HEK293 (cell line): Measurements from ENCODE around the gene VEPH1.

Source experiments
- CTCF ChIA-PET: fragments of 350-600 bp; formaldehyde crosslinking; extraction: SDS; loops from one replicate; lab custom pipeline; 2021; ENCODE audit warnings: antibody characterized with exemption; lab: Yijun Ruan, JAX
- POLR2A ChIA-PET: fragments of 300-600 bp; formaldehyde crosslinking; extraction: SDS; loops from one replicate; lab custom pipeline; 2020; ENCODE audit warnings: antibody characterized with exemption, inconsistent platforms; lab: Yijun Ruan, JAX
- H3K27ac ChIP-seq: fragments of 200-500 bp; sonication (Bioruptor generic); 2 replicates; pipeline ENCODE4 v1.5.1; 2014; ENCODE audit warnings: low read depth, low read length, control low read depth, inconsistent platforms; ENCODE audit errors: extremely low read depth
- H3K36me3 ChIP-seq, 2 experiments: fragments of 200-500 bp in 1 of 2; sonication (Bioruptor generic) in 1 of 2; 1 replicate in 1 of 2; 2 replicates in 1 of 2; pipeline ENCODE4 v1.5.1; 2014 to 2017; ENCODE audit warnings: inconsistent platforms in 2 of 2, low read length in 2 of 2; ENCODE audit not compliant: control insufficient read depth in 2 of 2, insufficient read depth in 1 of 2
- H3K4me1 ChIP-seq: fragments of 200-500 bp; sonication (Bioruptor generic); 2 replicates; pipeline ENCODE4 v1.5.1; 2014; ENCODE audit warnings: mild to moderate bottlenecking, low read length, inconsistent platforms; ENCODE audit not compliant: control insufficient read depth, insufficient read depth
- H3K4me3 ChIP-seq: 2 replicates; pipeline ENCODE4 v1.5.1; 2011; ENCODE audit warnings: low read depth, mild to moderate bottlenecking, control low read depth, low read length, moderate library complexity
- H3K9me3 ChIP-seq: fragments of 200-500 bp; sonication (Bioruptor generic); 2 replicates; pipeline ENCODE4 v1.5.1; 2014; ENCODE audit warnings: low read depth, low read length, inconsistent platforms; ENCODE audit not compliant: control insufficient read depth, insufficient read depth
- AEBP2 ChIP-seq: fragments of 450-650 bp; formaldehyde crosslinking; IDR thresholded peaks from 2 replicates; pipeline ENCODE4 v1.5.1; 2016; ENCODE audit warnings: missing biosample characterization, missing genetic modification characterization, borderline replicate concordance
- GLI2 ChIP-seq: fragments of 450-650 bp; formaldehyde crosslinking; IDR thresholded peaks from 2 replicates; pipeline ENCODE4; 2017; ENCODE audit warnings: missing biosample characterization, missing genetic modification characterization, low read depth, borderline replicate concordance
- GLI4 ChIP-seq: fragments of 450-650 bp; formaldehyde crosslinking; IDR thresholded peaks from 2 replicates; pipeline ENCODE4 v1.5.1; 2016; ENCODE audit warnings: missing biosample characterization, missing genetic modification characterization
- KLF9 ChIP-seq: fragments of 450-650 bp; formaldehyde crosslinking; IDR thresholded peaks from 2 replicates; pipeline ENCODE4 v1.5.1; 2016; ENCODE audit warnings: missing biosample characterization, missing genetic modification characterization, low read depth
- SCRT2 ChIP-seq: fragments of 450-650 bp; formaldehyde crosslinking; IDR thresholded peaks from 2 replicates; pipeline ENCODE4 v1.5.1; 2016; ENCODE audit warnings: missing biosample characterization, missing genetic modification characterization
- ZBTB7A ChIP-seq: fragments of 450-650 bp; formaldehyde crosslinking; IDR thresholded peaks from 2 replicates; pipeline ENCODE4 v1.5.1; 2016; ENCODE audit warnings: low read depth, missing biosample characterization, missing genetic modification characterization
- ZIC2 ChIP-seq: fragments of 450-650 bp; formaldehyde crosslinking; IDR thresholded peaks from 2 replicates; pipeline ENCODE4 v1.5.1; 2016; ENCODE audit warnings: missing biosample characterization, missing genetic modification characterization
- ZNF133 ChIP-seq: fragments of 450-650 bp; formaldehyde crosslinking; IDR thresholded peaks from 2 replicates; pipeline ENCODE4 v1.5.1; 2016; ENCODE audit warnings: missing biosample characterization, missing genetic modification characterization
- ZNF274 ChIP-seq, 2 experiments: fragments of 200-500 bp in 1 of 2; fragments of 450-650 bp in 1 of 2; sonication (Bioruptor generic) in 1 of 2; formaldehyde crosslinking in 1 of 2; IDR thresholded peaks; 2 replicates each; pipeline versions ENCODE4 v1.5.1 to v1.6.1; 2014 to 2016; ENCODE audit warnings: borderline replicate concordance in 1 of 2, inconsistent platforms in 1 of 2, low read length in 1 of 2, missing biosample characterization in 1 of 2, missing genetic modification characterization in 1 of 2
- ZNF561 ChIP-seq: fragments of 450-650 bp; IDR thresholded peaks from 2 replicates; pipeline ENCODE4 v1.5.1; 2018; ENCODE audit warnings: missing biosample characterization, missing genetic modification characterization, borderline replicate concordance
- ZNF623 ChIP-seq: fragments of 450-650 bp; formaldehyde crosslinking; IDR thresholded peaks from 2 replicates; pipeline ENCODE4 v1.5.1; 2016; ENCODE audit warnings: missing biosample characterization, missing genetic modification characterization
- ZNF76 ChIP-seq: fragments of 450-650 bp; formaldehyde crosslinking; IDR thresholded peaks from 2 replicates; pipeline ENCODE4; 2016; ENCODE audit warnings: low read depth, missing biosample characterization, missing genetic modification characterization, borderline replicate concordance
- ZNF785 ChIP-seq: fragments of 450-650 bp; formaldehyde crosslinking; IDR thresholded peaks from 2 replicates; pipeline ENCODE4 v1.5.1; 2016; ENCODE audit warnings: missing biosample characterization, missing genetic modification characterization
- ZSCAN30 ChIP-seq: fragments of 450-650 bp; IDR thresholded peaks from 2 replicates; pipeline ENCODE4 v1.5.1; 2018; ENCODE audit warnings: missing biosample characterization, mild to moderate bottlenecking, missing genetic modification characterization, moderate library complexity
- TF ChIP-seq, protein P1 (sequence below): fragments of 450-650 bp; formaldehyde crosslinking; IDR thresholded peaks from 2 replicates; pipeline ENCODE4 v1.5.1; 2016; ENCODE audit warnings: missing biosample characterization, missing genetic modification characterization
- TF ChIP-seq, protein P2 (sequence below): fragments of 450-650 bp; formaldehyde crosslinking; IDR thresholded peaks from 2 replicates; pipeline ENCODE4 v1.5.1; 2017; ENCODE audit warnings: missing biosample characterization, mild to moderate bottlenecking, missing genetic modification characterization, moderate library complexity
- TF ChIP-seq, protein P3 (sequence below): fragments of 450-650 bp; formaldehyde crosslinking; IDR thresholded peaks from 2 replicates; pipeline ENCODE4 v1.5.1; 2016; ENCODE audit warnings: missing biosample characterization, missing genetic modification characterization
- TF ChIP-seq, protein P4 (sequence below): fragments of 450-650 bp; formaldehyde crosslinking; IDR thresholded peaks from 2 replicates; pipeline ENCODE4 v1.5.1; 2016; ENCODE audit warnings: missing biosample characterization, missing genetic modification characterization
- TF ChIP-seq, protein P5 (sequence below): fragments of 450-650 bp; formaldehyde crosslinking; conservative IDR thresholded peaks from 2 replicates; pipeline ENCODE4 v1.5.1; 2016; ENCODE audit warnings: low read depth, missing biosample characterization, missing genetic modification characterization

VEPH1 gene

GRCh38 chr3:157373783-157374182 lies 129.4 kb downstream of the VEPH1 start:
- CTCF ChIA-PET = interaction anchor here (0.5 to 0.7 kb wide), 2 partner anchors 11 to 157 kb away, joined by 3 read pairs; no protein-coding TSS in a partner anchor
- Histone ChIP-seq H3K4me1 (peaks cover 3% of the 10 kb centered on the region; the same call in 1 of the 2 replicates), H3K9me3 (no peaks in the 10 kb centered on the region), H3K27ac (no peak overlapping the region), H3K4me3 (no peak overlapping the region), H3K36me3 (no peaks in the 10 kb centered on the region)
- POLR2A ChIA-PET = no interaction called here
- TF ChIP-seq, protein P1, sequence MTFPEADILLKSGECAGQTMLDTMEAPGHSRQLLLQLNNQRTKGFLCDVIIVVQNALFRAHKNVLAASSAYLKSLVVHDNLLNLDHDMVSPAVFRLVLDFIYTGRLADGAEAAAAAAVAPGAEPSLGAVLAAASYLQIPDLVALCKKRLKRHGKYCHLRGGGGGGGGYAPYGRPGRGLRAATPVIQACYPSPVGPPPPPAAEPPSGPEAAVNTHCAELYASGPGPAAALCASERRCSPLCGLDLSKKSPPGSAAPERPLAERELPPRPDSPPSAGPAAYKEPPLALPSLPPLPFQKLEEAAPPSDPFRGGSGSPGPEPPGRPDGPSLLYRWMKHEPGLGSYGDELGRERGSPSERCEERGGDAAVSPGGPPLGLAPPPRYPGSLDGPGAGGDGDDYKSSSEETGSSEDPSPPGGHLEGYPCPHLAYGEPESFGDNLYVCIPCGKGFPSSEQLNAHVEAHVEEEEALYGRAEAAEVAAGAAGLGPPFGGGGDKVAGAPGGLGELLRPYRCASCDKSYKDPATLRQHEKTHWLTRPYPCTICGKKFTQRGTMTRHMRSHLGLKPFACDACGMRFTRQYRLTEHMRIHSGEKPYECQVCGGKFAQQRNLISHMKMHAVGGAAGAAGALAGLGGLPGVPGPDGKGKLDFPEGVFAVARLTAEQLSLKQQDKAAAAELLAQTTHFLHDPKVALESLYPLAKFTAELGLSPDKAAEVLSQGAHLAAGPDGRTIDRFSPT = no peak
- TF ChIP-seq ZBTB7A (tag by site-specific recombination) = no peak
- no peak for TF ChIP-seq GLI4 (tag by site-specific recombination)
- TF ChIP-seq ZNF561 (tag by site-specific recombination) = no peak

DNA sequence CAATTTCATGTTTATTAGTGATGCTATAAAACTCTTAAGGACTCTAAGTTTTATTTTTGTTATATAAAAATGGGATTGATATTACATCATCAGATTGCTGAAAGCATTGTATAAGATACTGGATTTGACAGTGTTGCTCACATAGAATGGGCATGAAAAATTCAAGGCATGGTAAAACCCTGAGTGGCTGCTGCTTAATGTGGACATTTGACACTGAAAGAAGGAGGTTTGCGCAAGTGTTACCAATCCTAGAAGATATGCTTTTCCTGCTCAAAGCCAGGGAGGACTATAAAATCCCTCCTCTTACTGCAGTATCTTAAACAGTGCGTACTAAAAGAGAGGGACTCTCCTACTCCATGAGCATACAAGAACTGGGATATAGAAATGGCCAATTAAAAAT lies 132.3 kb downstream of the VEPH1 start:
- Histone ChIP-seq H3K36me3 (no peaks in the 10 kb centered on the region), H3K27ac (no peak overlapping the region), H3K4me3 (no peak overlapping the region), H3K9me3 (no peaks in the 10 kb centered on the region), H3K4me1 (peaks cover 3% of the 10 kb centered on the region; the same call in 1 of the 2 replicates)
- CTCF ChIA-PET = no interaction called here
- POLR2A ChIA-PET = no interaction called here
- TF ChIP-seq ZNF623 (tag by site-specific recombination) (no peak), KLF9 (tag by site-specific recombination) (no peak), SCRT2 (tag by site-specific recombination) (no peak), AEBP2 (tag by site-specific recombination) (no peak), ZNF133 (tag by site-specific recombination) (no peak), ZSCAN30 (tag by site-specific recombination) (no peak), GLI2 (tag by site-specific recombination) (no peak), ZIC2 (no peak), ZNF785 (tag by site-specific recombination) (no peak), ZNF274 (IDR thresholded peaks at IDR 0.05; ENCODE audit: low read length) (no peak), ZNF274 (tag by site-specific recombination; IDR thresholded peaks at IDR 0.05; ENCODE audit: borderline replicate concordance) (no peak), ZNF76 (tag by site-specific recombination) (no peak)
- TF ChIP-seq, protein P2, sequence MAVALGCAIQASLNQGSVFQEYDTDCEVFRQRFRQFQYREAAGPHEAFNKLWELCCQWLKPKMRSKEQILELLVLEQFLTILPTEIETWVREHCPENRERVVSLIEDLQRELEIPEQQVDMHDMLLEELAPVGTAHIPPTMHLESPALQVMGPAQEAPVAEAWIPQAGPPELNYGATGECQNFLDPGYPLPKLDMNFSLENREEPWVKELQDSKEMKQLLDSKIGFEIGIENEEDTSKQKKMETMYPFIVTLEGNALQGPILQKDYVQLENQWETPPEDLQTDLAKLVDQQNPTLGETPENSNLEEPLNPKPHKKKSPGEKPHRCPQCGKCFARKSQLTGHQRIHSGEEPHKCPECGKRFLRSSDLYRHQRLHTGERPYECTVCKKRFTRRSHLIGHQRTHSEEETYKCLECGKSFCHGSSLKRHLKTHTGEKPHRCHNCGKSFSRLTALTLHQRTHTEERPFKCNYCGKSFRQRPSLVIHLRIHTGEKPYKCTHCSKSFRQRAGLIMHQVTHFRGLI = no peak
- TF ChIP-seq, protein P3, sequence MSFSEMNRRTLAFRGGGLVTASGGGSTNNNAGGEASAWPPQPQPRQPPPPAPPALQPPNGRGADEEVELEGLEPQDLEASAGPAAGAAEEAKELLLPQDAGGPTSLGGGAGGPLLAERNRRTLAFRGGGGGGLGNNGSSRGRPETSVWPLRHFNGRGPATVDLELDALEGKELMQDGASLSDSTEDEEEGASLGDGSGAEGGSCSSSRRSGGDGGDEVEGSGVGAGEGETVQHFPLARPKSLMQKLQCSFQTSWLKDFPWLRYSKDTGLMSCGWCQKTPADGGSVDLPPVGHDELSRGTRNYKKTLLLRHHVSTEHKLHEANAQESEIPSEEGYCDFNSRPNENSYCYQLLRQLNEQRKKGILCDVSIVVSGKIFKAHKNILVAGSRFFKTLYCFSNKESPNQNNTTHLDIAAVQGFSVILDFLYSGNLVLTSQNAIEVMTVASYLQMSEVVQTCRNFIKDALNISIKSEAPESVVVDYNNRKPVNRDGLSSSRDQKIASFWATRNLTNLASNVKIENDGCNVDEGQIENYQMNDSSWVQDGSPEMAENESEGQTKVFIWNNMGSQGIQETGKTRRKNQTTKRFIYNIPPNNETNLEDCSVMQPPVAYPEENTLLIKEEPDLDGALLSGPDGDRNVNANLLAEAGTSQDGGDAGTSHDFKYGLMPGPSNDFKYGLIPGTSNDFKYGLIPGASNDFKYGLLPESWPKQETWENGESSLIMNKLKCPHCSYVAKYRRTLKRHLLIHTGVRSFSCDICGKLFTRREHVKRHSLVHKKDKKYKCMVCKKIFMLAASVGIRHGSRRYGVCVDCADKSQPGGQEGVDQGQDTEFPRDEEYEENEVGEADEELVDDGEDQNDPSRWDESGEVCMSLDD (tag by site-specific recombination) = no peak
- TF ChIP-seq, protein P4, sequence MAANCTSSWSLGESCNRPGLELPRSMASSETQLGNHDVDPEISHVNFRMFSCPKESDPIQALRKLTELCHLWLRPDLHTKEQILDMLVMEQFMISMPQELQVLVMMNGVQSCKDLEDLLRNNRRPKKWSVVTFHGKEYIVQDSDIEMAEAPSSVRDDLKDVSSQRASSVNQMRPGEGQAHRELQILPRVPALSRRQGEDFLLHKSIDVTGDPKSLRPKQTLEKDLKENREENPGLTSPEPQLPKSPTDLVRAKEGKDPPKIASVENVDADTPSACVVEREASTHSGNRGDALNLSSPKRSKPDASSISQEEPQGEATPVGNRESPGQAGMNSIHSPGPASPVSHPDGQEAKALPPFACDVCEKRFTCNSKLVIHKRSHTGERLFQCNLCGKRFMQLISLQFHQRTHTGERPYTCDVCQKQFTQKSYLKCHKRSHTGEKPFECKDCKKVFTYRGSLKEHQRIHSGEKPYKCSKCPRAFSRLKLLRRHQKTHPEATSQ (tag by site-specific recombination) = no peak
- TF ChIP-seq, protein P5, sequence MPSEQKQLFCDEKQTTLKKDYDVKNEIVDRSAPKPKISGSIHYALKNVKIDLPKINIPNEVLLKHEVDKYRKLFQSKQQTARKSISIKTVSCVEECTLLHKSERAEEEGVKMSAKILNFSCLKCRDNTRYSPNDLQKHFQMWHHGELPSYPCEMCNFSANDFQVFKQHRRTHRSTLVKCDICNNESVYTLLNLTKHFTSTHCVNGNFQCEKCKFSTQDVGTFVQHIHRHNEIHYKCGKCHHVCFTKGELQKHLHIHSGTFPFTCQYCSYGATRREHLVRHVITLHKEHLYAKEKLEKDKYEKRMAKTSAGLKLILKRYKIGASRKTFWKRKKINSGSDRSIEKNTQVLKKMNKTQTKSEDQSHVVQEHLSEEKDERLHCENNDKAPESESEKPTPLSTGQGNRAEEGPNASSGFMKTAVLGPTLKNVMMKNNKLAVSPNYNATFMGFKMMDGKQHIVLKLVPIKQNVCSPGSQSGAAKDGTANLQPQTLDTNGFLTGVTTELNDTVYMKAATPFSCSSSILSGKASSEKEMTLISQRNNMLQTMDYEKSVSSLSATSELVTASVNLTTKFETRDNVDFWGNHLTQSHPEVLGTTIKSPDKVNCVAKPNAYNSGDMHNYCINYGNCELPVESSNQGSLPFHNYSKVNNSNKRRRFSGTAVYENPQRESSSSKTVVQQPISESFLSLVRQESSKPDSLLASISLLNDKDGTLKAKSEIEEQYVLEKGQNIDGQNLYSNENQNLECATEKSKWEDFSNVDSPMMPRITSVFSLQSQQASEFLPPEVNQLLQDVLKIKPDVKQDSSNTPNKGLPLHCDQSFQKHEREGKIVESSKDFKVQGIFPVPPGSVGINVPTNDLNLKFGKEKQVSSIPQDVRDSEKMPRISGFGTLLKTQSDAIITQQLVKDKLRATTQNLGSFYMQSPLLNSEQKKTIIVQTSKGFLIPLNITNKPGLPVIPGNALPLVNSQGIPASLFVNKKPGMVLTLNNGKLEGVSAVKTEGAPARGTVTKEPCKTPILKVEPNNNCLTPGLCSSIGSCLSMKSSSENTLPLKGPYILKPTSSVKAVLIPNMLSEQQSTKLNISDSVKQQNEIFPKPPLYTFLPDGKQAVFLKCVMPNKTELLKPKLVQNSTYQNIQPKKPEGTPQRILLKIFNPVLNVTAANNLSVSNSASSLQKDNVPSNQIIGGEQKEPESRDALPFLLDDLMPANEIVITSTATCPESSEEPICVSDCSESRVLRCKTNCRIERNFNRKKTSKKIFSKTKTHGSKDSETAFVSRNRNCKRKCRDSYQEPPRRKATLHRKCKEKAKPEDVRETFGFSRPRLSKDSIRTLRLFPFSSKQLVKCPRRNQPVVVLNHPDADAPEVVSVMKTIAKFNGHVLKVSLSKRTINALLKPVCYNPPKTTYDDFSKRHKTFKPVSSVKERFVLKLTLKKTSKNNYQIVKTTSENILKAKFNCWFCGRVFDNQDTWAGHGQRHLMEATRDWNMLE (tag by site-specific recombination) = no peak
